Measurements from ENCODE around the gene PHEX.
"Not testable (repeated sequence)": the region's sequence is repeated elsewhere in the genome, so short reads cannot be mapped to it uniquely, and the experiment has no call there.

The PHEX gene

DNA sequence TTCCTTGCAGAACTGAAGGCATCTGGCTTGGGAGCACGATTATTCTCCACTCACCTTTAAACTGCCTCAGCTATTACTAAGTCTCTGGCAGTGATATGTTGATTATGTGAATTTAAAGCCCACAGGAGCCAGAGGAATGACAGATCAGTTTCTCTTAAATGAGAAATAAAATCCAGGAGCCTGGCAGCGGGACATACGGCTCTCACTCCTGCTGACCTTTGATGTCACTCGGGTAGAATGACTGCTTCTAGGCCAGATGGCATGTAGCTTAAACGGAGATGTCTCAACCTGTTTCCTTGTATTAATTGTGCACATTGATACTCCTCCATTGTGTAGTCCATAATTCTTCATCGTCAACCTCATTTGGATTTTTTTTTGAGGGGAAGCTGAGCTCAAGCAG is 236.6 kb downstream of the PHEX start:
- no peak for DNase-seq

DNA sequence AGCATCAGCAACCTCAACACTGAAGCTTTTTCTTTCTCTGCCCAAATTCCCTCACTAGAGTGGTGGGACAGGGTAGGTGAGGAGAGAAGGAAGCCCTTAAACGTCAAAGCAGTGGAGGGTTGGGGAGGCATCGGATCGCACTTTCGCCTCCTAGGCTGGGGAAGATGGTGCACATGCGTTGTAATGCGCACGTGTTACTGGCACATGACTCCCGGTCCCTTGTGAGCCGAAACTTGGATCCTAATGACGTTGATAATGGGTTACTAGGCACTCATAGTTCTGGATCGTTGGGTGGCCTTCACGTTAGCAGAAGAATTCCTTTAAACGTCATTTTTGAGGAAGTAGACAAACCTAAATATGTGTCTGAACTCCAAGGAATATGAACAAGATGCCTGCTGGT is 240.5 kb downstream of the PHEX start, which contains the start of gene CBLL2:
CBLL2 (plus strand) TSS at position 301 of the 400 bp plus-strand sequence; CDS start at position 380, 79 bp downstream.
- no peak for DNase-seq

DNA sequence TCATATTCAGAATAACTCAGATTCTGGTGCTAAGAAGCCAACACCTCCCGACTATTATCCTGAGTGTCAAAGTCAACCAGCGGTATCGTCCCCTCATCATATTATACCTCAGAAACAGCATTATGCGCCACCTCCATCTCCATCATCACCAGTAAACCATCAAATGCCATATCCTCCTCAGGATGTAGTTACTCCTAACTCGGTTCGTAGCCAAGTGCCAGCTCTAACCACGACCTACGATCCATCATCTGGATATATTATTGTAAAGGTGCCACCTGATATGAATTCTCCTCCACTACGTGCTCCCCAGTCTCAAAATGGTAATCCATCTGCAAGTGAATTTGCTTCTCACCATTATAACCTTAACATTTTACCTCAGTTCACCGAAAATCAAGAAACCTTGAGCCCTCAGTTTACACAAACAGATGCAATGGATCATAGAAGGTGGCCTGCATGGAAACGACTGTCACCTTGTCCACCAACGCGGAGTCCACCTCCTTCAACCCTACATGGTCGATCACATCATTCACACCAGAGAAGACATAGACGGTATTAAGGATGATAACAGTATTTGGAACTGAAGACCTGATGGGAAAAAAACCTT is 241.7 kb downstream of the PHEX start:
- no peak for DNase-seq

DNA sequence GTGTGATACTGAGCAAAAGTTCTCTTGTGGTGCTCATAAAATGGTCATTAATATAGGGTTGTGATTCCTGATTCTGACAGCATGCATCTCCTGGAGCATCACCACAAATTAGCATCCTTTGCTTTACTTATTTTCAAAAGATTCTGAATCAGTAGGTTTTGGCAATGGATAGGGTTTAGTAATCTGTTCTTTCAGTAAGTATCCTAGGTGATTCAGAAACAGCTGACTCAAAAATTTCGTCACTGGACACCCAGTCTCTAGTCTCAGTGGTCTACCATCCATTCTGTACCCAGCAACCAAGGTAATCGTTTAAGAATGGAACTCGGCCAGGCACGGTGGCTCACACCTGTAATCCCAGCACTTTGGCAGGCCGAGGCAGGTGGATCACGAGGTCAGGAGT is 244.7 kb downstream of the PHEX start:
- DNase-seq, result no peak

DNA sequence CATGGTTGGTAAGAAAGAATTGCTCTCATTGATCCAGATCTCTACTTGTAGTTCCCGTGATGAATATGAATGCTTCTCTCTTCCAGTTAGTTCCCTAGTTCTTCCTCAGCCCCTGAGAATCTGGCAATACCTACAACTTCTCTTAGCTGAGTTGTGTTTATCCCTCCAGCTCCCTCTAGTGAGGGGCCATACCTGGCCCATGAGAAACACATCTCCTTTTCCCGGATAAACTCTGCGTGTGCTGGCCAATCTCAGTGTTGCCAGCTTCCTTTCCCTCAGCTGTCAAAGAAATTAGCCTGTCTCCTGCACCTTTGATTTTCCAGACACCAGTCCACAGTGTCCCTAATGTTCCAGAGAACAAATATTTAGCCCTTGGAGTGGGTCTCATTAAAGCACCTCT is 246.2 kb downstream of the PHEX start:
- no peak for DNase-seq

DNA sequence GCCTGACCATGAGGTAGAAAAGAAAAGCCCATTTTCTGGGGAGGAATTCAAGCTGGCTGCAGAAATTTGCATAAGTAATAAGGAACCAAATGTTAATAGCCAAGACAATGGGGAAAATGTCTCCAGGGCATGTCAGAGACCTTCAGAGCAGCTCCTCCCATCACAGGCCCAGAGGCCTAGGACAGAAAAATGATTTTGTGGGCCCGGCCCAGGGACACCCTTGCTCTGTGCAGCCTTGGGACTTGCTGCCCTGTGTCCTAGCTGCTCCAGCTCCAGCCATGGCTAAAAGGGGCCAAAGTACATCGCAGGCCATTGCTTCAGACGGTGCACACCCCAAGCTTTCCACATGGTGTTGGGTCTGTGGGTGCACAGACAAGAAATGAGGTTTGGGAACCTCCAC is 257.1 kb downstream of the PHEX start:
- not testable (repeated sequence) for DNase-seq

DNA sequence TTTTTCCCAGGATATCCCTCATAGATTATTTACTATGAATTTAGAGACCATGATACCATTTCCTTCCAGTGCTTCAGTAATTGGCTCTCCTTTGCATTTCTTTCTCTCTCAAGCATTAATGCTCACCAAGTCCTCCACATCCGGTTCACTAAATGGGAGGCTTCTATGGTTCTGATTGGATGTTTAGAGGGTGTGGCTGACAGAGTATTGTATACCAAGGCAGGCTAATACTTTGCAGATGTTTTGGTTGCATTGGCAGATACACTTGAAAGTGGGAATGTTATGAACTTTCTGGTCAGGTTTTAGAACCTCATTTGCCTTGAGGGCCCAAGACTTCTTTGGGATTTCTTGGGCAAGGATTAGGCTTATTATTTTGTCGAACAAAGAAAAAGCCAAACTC is 264.7 kb downstream of the PHEX start:
- DNase-seq, result no peak

DNA sequence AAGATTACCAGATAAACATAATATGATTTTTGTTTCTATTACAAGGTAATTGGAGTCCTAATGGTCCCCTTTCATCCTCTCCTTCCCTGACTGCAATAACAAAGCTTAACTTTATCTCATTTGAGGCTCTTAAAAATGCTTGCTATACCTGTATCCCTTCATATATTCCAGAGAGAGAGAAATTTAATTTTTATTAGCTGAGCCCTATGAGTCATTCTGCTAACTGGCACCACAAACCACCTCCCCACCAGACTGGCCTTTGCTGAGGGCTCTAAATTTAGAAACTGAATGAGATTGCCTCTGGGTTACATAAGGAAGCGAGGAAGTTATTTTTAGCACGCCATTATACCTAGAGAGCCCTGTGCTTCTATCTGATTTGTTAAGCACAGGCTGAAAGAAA is 268.0 kb downstream of the PHEX start:
- no peak for DNase-seq

Measured in activated T-cell treated with anti-CD3 and anti-CD28 coated beads, Interleukin-2, amount 50 U/mL, for 48 hours (primary cell).